ENCODE data around the gene ADCY4. TPM values are rescaled to one million over a fixed set of nuclear protein-coding genes. Genes with fewer than 3 reads are reported as not detected.

Gene ADCY4
- 0.26 and 2.0 TPM in 2 replicates for total RNA-seq (2014; rRNA removed; shearing (Covaris generic))
- total RNA-seq (2022) = 3.4 and 6.0 TPM in 2 replicates
- Bru-seq, nascent RNA = percentile 30 among the genes with signal in this experiment
- BruChase-seq, experiment 1, labeled RNA remaining after a 6-hour chase = percentile 32 among the genes with signal in this experiment
- percentile 36 among the genes with signal in this experiment for BruChase-seq, experiment 2, labeled RNA remaining after a 2-hour chase
- long read RNA-seq, partial matches to known transcripts = 1 of 3 reads
- long read RNA-seq, other reads (novel, unspliced or antisense) = 2 of 3 reads

DNA sequence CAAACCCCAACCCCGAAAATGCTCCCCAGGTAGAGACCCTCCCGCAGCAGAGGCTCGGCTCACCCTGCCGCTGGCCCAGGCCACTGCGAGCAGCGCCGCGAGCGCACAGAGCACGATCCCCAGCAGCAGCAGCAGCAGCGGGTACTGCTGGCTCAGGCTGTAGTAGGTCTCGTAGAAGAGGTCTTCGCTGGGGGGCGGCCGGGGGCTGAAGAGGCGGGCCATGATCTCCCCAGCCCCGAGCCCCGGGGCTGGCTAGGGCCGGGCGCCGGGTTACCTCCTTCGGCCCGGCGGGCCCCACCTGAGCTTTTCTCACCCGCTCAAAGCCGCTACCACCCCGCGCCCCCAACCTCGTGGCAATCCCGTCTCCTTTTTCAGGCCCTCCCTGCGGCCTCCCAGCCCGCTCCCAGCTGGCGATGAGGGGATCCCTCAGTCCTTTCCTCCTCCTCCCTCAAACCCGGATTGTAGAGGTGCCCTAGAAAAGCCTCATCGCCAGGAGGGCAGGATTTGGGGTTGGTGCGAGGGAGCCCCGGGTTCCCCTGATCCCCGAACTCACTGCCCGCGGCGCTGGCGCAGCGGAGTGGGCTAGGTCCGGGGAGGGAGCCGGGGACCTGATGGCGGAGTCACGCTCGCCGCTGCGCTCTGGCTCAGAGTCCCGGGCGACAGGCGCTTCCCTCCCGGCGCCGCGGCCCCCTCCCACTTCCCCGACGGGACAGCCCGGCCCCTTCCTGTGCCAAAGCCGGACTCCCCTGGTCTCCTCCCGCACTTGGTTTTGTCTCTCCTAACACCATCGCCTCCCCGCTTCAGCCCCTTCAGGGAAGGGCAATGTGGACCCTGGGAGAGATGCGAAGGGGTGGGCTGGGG lies at the start of gene ADCY4:
Gene ADCY4, minus strand, starts transcription at position 641 of the 861 bp plus-strand sequence. Its CDS starts 419 bp downstream, at position 222.
- H4K20me1 ChIP-seq (ENCODE audit: insufficient read depth, low read length) = no peaks in the 10 kb centered on the region
- POLR2A ChIA-PET = no interaction called here
- no TSS peak for BruUV-seq (replicated peaks)

DNA sequence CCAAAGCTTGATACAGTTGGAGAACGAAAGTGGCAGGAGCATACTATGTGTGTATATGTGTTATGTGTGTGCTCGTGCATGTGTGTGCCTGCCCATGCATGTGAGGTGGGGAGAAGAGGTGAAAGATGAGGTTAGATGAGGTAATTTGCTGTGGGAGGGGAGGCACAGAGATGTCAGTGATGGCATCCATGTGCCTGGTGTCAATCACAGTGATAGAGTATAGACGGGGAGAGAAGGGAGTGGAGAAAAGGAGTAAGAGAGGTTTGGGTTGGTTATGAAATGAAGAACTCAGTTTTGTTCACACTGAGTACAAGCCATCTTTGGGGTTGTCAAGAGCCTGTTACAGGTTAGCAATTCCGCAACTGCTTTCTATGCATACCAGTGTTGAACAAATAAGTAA lies 49.3 kb upstream of the ADCY4 start:
- Histone ChIP-seq H4K20me1 (ENCODE audit: insufficient read depth, low read length) (no peaks in the 10 kb centered on the region), H3K9me2 (ENCODE audit: insufficient read depth, low read length) (no peaks in the 10 kb centered on the region), H3K9me3 (ENCODE audit: low read length) (no peaks in the 10 kb centered on the region), H3K4me2 (ENCODE audit: low read length) (no peak overlapping the region), H3K36me3 (ENCODE audit: insufficient read depth, low read length) (no peaks in the 10 kb centered on the region), H3K4me1 (ENCODE audit: insufficient read depth, low read length, poor library complexity, severe bottlenecking) (no peaks in the 10 kb centered on the region), H3K79me2 (ENCODE audit: insufficient read depth, low read depth, low read length) (no peaks in the 10 kb centered on the region), H3K27ac (ENCODE audit: low read depth, low read length, poor library complexity, severe bottlenecking) (no peak overlapping the region), H3K4me3 (ENCODE audit: low read depth, low read length, poor library complexity, severe bottlenecking) (no peak overlapping the region), H2AFZ (ENCODE audit: low read length) (no peak overlapping the region)
- no TSS peak for BruUV-seq (replicated peaks)
- intact Hi-C loops (cut with micrococcal nuclease; ENCODE audit: unreplicated experiment) = no loop called here
- POLR2A ChIA-PET = no interaction called here
- TF ChIP-seq, protein P1, sequence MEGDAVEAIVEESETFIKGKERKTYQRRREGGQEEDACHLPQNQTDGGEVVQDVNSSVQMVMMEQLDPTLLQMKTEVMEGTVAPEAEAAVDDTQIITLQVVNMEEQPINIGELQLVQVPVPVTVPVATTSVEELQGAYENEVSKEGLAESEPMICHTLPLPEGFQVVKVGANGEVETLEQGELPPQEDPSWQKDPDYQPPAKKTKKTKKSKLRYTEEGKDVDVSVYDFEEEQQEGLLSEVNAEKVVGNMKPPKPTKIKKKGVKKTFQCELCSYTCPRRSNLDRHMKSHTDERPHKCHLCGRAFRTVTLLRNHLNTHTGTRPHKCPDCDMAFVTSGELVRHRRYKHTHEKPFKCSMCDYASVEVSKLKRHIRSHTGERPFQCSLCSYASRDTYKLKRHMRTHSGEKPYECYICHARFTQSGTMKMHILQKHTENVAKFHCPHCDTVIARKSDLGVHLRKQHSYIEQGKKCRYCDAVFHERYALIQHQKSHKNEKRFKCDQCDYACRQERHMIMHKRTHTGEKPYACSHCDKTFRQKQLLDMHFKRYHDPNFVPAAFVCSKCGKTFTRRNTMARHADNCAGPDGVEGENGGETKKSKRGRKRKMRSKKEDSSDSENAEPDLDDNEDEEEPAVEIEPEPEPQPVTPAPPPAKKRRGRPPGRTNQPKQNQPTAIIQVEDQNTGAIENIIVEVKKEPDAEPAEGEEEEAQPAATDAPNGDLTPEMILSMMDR (conservative IDR thresholded peaks at IDR 0.05; ENCODE audit: low read length) = no peak
- TF ChIP-seq EZH2phosphoT487 (IDR thresholded peaks at IDR 0.05; ENCODE audit: borderline replicate concordance, low read depth, low read length) = no peak
- CTCF ChIA-PET (ENCODE audit: unreplicated experiment) = no interaction called here
- DNase-seq (ENCODE audit: low spot score) = no peak

More for the DNA sequence above, at the start of gene ADCY4:
- DNase-seq (ENCODE audit: low spot score) = no peak
- Histone ChIP-seq H3K9me3 (ENCODE audit: low read length) (no peaks in the 10 kb centered on the region), H3K4me3 (ENCODE audit: low read depth, low read length, poor library complexity, severe bottlenecking) (peak within 1 kb of the TSS; percentile 51), H2AFZ (ENCODE audit: low read length) (peak within 1 kb of the TSS; percentile 31; the same call in 1 of the 2 replicates), H3K36me3 (ENCODE audit: insufficient read depth, low read length) (no peaks in the 10 kb centered on the region), H3K4me1 (ENCODE audit: insufficient read depth, low read length, poor library complexity, severe bottlenecking) (peaks cover 30% of the 10 kb centered on the region), H3K79me2 (ENCODE audit: insufficient read depth, low read depth, low read length) (no peaks in the 10 kb centered on the region), H3K9me2 (ENCODE audit: insufficient read depth, low read length) (no peaks in the 10 kb centered on the region), H3K27ac (ENCODE audit: low read depth, low read length, poor library complexity, severe bottlenecking) (no peak within 1 kb of the TSS), H3K4me2 (ENCODE audit: low read length) (peak within 1 kb of the TSS; percentile 69)
- CTCF ChIA-PET (ENCODE audit: unreplicated experiment) = interaction anchor here (1.0 to 3.0 kb wide), 2 partner anchors 102 to 1034 kb away, joined by 3 to 16 read pairs; no protein-coding TSS in a partner anchor
- intact Hi-C loops (cut with micrococcal nuclease; ENCODE audit: unreplicated experiment) = loop anchor here (10.0 kb wide), 1 partner anchor 340 kb away; no protein-coding TSS in a partner anchor
- TF ChIP-seq, protein P1 (conservative IDR thresholded peaks at IDR 0.05; ENCODE audit: low read length) = no peak
